ENCODE measurements around the gene TUBG2. TPM values are rescaled to one million over a fixed set of nuclear protein-coding genes. Genes with fewer than 3 reads are reported as not detected.
"Not testable (repeated sequence)": the region's sequence is repeated elsewhere in the genome, so short reads cannot be mapped to it uniquely, and the experiment has no call there.

Gene TUBG2
- total RNA-seq, 1 donor from 2014 or later, result 26.2 TPM

GRCh38 chr17:42660692-42661345, 1.7 kb downstream of the TUBG2 start:
- peak overlapping the region; percentile 62 for H3K4me3 Mint-ChIP-seq (ENCODE audit: unreplicated experiment)
- H3K4me1 Mint-ChIP-seq (ENCODE audit: low read depth), result peaks cover 23% of the 10 kb centered on the region
- H3K9me3 Mint-ChIP-seq (ENCODE audit: low read depth), result peaks cover 5% of the 10 kb centered on the region
- peaks cover 10% of the 10 kb centered on the region for H3K36me3 Mint-ChIP-seq (ENCODE audit: low read depth)
- DNase-seq (ENCODE audit: low spot score), result no peak
- no peaks in the 10 kb centered on the region for H3K27me3 Mint-ChIP-seq (ENCODE audit: low read depth)
- TF ChIP-seq CTCF (IDR thresholded peaks at IDR 0.05), result no peak
- H3K27ac Mint-ChIP-seq (ENCODE audit: unreplicated experiment), result peak overlapping the region; percentile 84

- no peak for DNase-seq (ENCODE audit: low spot score)
- Mint-ChIP-seq H3K4me3 (ENCODE audit: unreplicated experiment) (no peak overlapping the region), H3K36me3 (ENCODE audit: low read depth) (peaks cover 24% of the 10 kb centered on the region), H3K27ac (ENCODE audit: unreplicated experiment) (peak overlapping the region; percentile 61), H3K9me3 (ENCODE audit: low read depth) (no peaks in the 10 kb centered on the region), H3K27me3 (ENCODE audit: low read depth) (no peaks in the 10 kb centered on the region), H3K4me1 (ENCODE audit: low read depth) (peaks cover 32% of the 10 kb centered on the region)
- no peak for TF ChIP-seq CTCF (IDR thresholded peaks at IDR 0.05)
Measured at GRCh38 chr17:42665581-42666001, 6.5 kb downstream of the TUBG2 start.

- H3K4me1 Mint-ChIP-seq (ENCODE audit: low read depth), result peaks cover 28% of the 10 kb centered on the region
- H3K9me3 Mint-ChIP-seq (ENCODE audit: low read depth); DNase-seq (ENCODE audit: low spot score); H3K4me3 Mint-ChIP-seq (ENCODE audit: unreplicated experiment); H3K27me3 Mint-ChIP-seq (ENCODE audit: low read depth); H3K27ac Mint-ChIP-seq (ENCODE audit: unreplicated experiment): not testable (repeated sequence)
- H3K36me3 Mint-ChIP-seq (ENCODE audit: low read depth), result peaks cover 26% of the 10 kb centered on the region
Measured at GRCh38 chr17:42666126-42666525, 7.0 kb downstream of the TUBG2 start.

GRCh38 chr17:42667088-42667951, 8.2 kb downstream of the TUBG2 start:
- H3K27me3 Mint-ChIP-seq (ENCODE audit: low read depth), result no peaks in the 10 kb centered on the region
- H3K36me3 Mint-ChIP-seq (ENCODE audit: low read depth), result peaks cover 28% of the 10 kb centered on the region
- H3K4me1 Mint-ChIP-seq (ENCODE audit: low read depth), result peaks cover 31% of the 10 kb centered on the region
- no peak for TF ChIP-seq CTCF (IDR thresholded peaks at IDR 0.05)
- H3K9me3 Mint-ChIP-seq (ENCODE audit: low read depth), result no peaks in the 10 kb centered on the region
- H3K4me3 Mint-ChIP-seq (ENCODE audit: unreplicated experiment), result no peak overlapping the region
- H3K27ac Mint-ChIP-seq (ENCODE audit: unreplicated experiment), result peak overlapping the region; percentile 77
- DNase-seq (ENCODE audit: low spot score), result no peak

- Mint-ChIP-seq H3K4me3 (ENCODE audit: unreplicated experiment) (no peak overlapping the region), H3K27me3 (ENCODE audit: low read depth) (no peaks in the 10 kb centered on the region), H3K9me3 (ENCODE audit: low read depth) (no peaks in the 10 kb centered on the region), H3K27ac (ENCODE audit: unreplicated experiment) (peak overlapping the region; percentile 60), H3K36me3 (ENCODE audit: low read depth) (peaks cover 26% of the 10 kb centered on the region), H3K4me1 (ENCODE audit: low read depth) (peaks cover 37% of the 10 kb centered on the region)
- no peak for DNase-seq (ENCODE audit: low spot score)
- no peak for TF ChIP-seq CTCF (IDR thresholded peaks at IDR 0.05)
Measured at GRCh38 chr17:42669705-42669976, 10.6 kb downstream of the TUBG2 start.
